Esophagus (tissue), 2 donors: ENCODE measurements around the gene EGFL6. TPM values are rescaled to one million over a fixed set of nuclear protein-coding genes. Genes with fewer than 3 reads are reported as not detected.

ENCODE experiments used
- H3K27ac ChIP-seq, 2 donors: one replicate each; pipeline ENCODE4 v1.5.1; 2013; ENCODE audit warnings: low read depth in 2 of 2, mild to moderate bottlenecking in 2 of 2, inconsistent platforms in 1 of 2, low read length in 1 of 2, moderate library complexity in 1 of 2
- H3K27me3 ChIP-seq, 2 donors: one replicate each; pipeline ENCODE4 v1.6.1; 2013; ENCODE audit warnings: low read length in 2 of 2, control low read depth in 1 of 2, mild to moderate bottlenecking in 1 of 2; ENCODE audit not compliant: insufficient read depth in 2 of 2, control insufficient read depth in 1 of 2
- H3K36me3 ChIP-seq, 2 donors: one replicate each; pipeline ENCODE4 v1.6.1; 2013; ENCODE audit warnings: low read length in 1 of 2; ENCODE audit not compliant: control insufficient read depth in 2 of 2, insufficient read depth in 2 of 2
- H3K4me1 ChIP-seq, 2 donors: one replicate each; pipeline ENCODE4 v1.6.1; 2013; ENCODE audit warnings: low read length in 1 of 2; ENCODE audit not compliant: control insufficient read depth in 2 of 2, insufficient read depth in 2 of 2
- H3K4me3 ChIP-seq, 2 donors: one replicate each; pipeline ENCODE4 v1.5.1; 2013; ENCODE audit warnings: low read length in 2 of 2, mild to moderate bottlenecking in 2 of 2, low read depth in 1 of 2, moderate library complexity in 1 of 2
- H3K9me3 ChIP-seq, 2 donors: one replicate each; pipeline ENCODE4 v1.6.1; 2013; ENCODE audit warnings: mild to moderate bottlenecking in 2 of 2, low read depth in 1 of 2, low read length in 1 of 2, moderate library complexity in 1 of 2; ENCODE audit not compliant: control insufficient read depth in 2 of 2, insufficient read depth in 1 of 2
- WGBS, 2 donors: extraction: QIAGEN DNeasy Blood & Tissue Kit; methylation state at CpG; one replicate each; pipeline ENCODE4 v1.1.7; 2013; 5-methylcytosine and 5-hydroxymethylcytosine counted together
- polyA plus RNA-seq, 2 donors: library from polyadenylated mRNA; stranded (reverse); fragments of 200-250 nt; gene quantifications; one replicate each; pipeline ENCODE4 v1.2.3, GENCODE V29; 2013
- donor health status: healthy with polysubstance abuse.
- donor health status: Bipolar disorder and iron deficiency.

The EGFL6 gene
- polyA plus RNA-seq, 2 donors = 3.0 to 3.1 TPM

DNA sequence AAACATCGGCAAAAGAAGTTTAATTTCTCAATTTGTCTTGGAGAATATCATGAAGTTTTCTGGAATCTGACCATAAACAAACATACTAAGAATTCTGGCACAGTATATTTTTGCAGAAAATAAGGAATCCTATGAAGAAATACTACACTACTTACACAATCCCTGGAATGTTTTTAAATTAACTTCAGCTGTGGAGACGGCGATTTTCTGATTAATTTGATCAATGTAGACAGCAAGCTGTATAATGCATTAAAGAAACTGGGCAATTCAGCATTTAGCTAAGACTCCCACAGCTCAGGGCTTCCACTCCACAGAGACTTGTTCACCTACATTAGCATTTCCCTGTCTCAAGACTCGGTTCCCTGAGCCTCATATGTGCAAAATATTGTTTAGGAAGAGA lies 12.2 kb downstream of the EGFL6 start:
- no peak overlapping the region for H3K27ac ChIP-seq
- H3K4me3 ChIP-seq = no peak overlapping the region
- H3K36me3 ChIP-seq = no peaks in the 10 kb centered on the region
- peaks cover 0 to 10% of the 10 kb centered on the region in 2 donors for H3K27me3 ChIP-seq
- no peaks in the 10 kb centered on the region for H3K4me1 ChIP-seq
- no peaks in the 10 kb centered on the region for H3K9me3 ChIP-seq
- WGBS, 2 donors = 64% methylated on average over 4 of the region's 4 CpGs

DNA sequence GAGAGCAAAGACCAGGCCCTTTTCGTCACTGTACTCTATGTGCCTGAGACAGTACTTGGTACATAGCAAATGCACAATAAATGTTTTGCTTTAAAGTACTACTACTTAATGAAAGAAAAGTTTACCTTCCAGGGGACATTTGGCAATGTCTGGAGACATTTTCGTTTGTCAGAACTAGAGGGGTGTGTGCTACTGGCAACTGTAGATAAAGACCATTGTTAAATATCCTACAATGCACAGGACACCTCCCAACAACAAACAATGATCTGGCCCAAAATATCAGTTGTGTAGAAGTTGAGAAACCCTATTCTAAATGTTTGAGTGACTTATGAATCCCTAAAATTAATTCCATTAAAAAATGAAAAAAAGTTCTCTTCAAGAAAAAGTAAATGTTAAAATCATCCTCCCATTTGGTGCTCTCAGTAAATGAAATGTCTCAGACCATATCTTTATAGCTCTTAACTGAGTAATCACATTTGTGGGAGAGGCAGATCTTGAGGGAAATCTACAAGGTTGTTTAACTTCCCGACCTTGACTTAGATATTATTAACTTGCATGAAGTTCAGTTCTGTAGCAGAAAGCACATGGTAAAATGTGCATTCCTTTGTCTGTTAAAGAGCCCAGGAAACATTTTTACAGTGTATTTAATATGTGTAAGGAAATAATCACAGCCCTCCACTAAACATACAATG lies 18.5 kb downstream of the EGFL6 start:
- 51 to 67% methylated on average over 3 of the region's 3 CpGs for WGBS, 2 donors
- Histone ChIP-seq H3K36me3 (no peaks in the 10 kb centered on the region), H3K4me1 (no peaks in the 10 kb centered on the region), H3K9me3 (no peaks in the 10 kb centered on the region), H3K27me3 (peaks cover 0 to 2% of the 10 kb centered on the region in 2 donors), H3K27ac (no peak overlapping the region), H3K4me3 (no peak overlapping the region)

DNA sequence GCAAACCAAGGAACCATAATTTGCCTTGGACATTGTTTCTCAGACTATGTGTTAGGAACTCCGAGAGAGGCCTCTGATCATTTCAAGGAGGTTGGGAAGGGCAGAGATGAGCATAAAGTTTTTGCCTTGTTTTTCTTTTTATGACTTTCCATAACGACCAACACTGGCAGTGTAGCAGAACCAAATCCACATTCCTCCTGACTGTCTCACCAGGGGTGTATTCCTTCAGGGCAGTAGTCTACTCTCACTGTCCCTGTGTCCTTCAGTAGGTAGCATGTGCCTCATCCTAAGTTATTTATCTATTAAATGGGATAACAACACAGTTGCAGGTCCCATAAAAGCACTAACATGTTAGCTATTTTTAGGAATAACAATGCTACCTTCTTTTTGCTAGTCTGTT lies 20.8 kb downstream of the EGFL6 start:
- no peak overlapping the region for H3K4me3 ChIP-seq
- H3K27me3 ChIP-seq = peaks cover 0 to 11% of the 10 kb centered on the region in 2 donors
- H3K36me3 ChIP-seq = no peaks in the 10 kb centered on the region
- H3K9me3 ChIP-seq = no peaks in the 10 kb centered on the region
- no peaks in the 10 kb centered on the region for H3K4me1 ChIP-seq
- 51 to 57% methylated on average over 2 of the region's 2 CpGs for WGBS, 2 donors
- H3K27ac ChIP-seq = no peak overlapping the region

DNA sequence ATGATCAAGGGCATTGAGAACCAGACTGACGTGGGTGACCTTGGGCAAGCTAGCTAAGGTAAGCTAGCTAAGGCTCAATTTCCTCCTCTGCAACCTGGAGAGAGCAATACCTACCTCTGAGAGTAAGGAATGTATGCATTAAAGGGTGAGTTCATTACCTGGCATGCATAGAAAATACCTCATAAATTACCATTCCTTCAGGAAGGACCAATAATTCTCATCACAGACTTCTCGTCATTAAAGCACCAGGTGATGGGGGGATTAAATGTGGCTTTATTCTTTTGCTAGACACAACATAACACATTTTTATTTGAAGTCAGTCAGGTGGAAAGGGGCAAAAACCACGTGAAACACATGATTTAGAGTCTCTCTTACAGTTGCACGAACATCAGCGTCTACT lies 21.5 kb downstream of the EGFL6 start:
- Histone ChIP-seq H3K4me3 (no peak overlapping the region), H3K4me1 (no peaks in the 10 kb centered on the region), H3K27ac (no peak overlapping the region), H3K27me3 (peaks cover 0 to 11% of the 10 kb centered on the region in 2 donors), H3K9me3 (no peaks in the 10 kb centered on the region), H3K36me3 (no peaks in the 10 kb centered on the region)
- WGBS, 2 donors = 40 to 69% methylated on average over 5 of the region's 5 CpGs

DNA sequence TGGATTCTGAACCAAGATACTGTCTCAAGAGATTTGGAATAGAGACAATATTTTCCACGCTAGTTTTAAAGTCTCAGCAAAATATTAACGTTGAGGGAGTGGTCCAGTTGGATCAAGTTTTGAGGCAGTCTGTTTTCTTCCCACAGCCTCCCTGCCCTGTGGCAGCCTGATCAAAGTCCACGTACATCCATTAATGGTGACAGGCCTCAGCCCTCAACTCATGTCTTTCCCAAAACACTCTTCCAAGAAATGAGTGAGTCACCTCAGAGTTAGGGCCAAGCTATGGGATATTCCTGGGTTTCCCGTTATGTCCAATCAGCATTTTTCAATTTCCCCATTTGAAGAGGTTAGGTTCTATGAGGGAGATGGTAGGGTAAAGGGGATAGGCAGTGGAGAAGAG lies 28.5 kb downstream of the EGFL6 start:
- H3K27ac ChIP-seq = no peak overlapping the region
- 28 to 52% methylated on average over 4 of the region's 4 CpGs for WGBS, 2 donors
- H3K4me3 ChIP-seq = no peak overlapping the region
- peaks cover 0 to 8% of the 10 kb centered on the region in 2 donors for H3K27me3 ChIP-seq
- no peaks in the 10 kb centered on the region for H3K9me3 ChIP-seq
- peaks cover 0 to 3% of the 10 kb centered on the region in 2 donors for H3K4me1 ChIP-seq
- no peaks in the 10 kb centered on the region for H3K36me3 ChIP-seq

DNA sequence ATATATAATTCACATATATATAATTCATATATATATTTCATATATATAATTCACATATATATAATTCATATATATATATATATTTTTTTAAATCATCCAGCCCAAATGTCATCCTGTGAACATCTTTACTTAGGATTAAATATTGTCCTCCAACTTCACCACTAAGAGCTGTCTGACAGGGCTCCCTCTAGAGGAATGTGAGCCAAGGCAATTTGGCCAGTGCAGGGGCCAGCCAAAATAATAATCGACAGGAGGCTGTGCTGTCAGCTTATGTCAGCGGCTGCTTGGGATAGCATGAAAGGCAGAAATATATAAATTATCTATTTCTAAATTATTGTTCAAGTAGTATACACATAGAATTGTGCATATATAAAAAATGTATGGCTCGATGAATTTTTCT lies 29.5 kb downstream of the EGFL6 start:
- Histone ChIP-seq H3K4me3 (no peak overlapping the region), H3K36me3 (no peaks in the 10 kb centered on the region), H3K27ac (no peak overlapping the region), H3K9me3 (no peaks in the 10 kb centered on the region), H3K27me3 (peaks cover 0 to 2% of the 10 kb centered on the region in 2 donors), H3K4me1 (peaks cover 0 to 3% of the 10 kb centered on the region in 2 donors)
- WGBS, 2 donors = 74 to 83% methylated on average over 3 of the region's 3 CpGs

DNA sequence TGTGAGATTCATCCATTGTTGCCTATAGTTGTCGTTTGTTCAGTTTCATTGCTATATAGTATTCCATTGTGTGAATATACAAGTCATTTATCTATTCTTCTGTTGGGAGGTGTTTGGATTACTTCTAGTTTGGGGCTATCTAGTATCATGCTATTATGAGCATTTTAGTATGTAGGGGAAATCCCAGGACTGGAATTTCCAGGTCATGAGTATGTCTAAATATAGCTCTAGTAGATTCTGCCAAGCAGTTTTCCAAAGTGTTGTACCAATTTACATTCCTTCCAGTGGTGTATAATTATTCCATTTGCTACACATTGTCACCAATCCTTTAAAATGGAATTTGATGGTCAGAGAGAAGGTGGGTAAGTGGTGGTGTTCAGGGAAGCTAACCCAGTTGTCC lies 30.1 kb downstream of the EGFL6 start:
- no peaks in the 10 kb centered on the region for H3K36me3 ChIP-seq
- WGBS, 2 donors = 77 to 79% methylated on average over 1 of the region's 1 CpG
- no peak overlapping the region for H3K4me3 ChIP-seq
- no peak overlapping the region for H3K27ac ChIP-seq
- peaks cover 0 to 3% of the 10 kb centered on the region in 2 donors for H3K4me1 ChIP-seq
- H3K27me3 ChIP-seq = peaks cover 0 to 2% of the 10 kb centered on the region in 2 donors
- H3K9me3 ChIP-seq = no peaks in the 10 kb centered on the region

DNA sequence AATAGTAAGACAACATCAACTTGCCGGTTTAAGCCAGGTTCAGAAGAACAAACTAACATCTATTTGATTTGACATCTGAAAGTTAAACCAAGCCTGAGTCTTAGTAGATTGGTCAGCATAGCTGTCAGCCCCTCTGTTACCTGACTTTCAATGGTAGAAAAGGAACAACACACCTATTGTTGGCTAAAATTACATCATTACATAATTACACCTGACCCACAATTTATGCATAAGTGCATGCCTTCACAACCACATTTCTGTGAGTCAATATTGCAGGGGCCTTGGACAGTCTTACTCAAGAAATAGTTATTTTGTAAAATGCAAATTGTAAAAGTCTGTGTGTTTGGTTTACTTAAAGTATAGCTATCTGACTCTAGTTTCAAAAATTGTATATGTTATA lies 36.2 kb downstream of the EGFL6 start:
- WGBS, 2 donors = 75 to 100% methylated on average over 1 of the region's 1 CpG
- Histone ChIP-seq H3K27me3 (peaks cover 0 to 2% of the 10 kb centered on the region in 2 donors), H3K27ac (no peak overlapping the region), H3K4me3 (no peak overlapping the region), H3K36me3 (no peaks in the 10 kb centered on the region), H3K9me3 (no peaks in the 10 kb centered on the region), H3K4me1 (no peaks in the 10 kb centered on the region)

DNA sequence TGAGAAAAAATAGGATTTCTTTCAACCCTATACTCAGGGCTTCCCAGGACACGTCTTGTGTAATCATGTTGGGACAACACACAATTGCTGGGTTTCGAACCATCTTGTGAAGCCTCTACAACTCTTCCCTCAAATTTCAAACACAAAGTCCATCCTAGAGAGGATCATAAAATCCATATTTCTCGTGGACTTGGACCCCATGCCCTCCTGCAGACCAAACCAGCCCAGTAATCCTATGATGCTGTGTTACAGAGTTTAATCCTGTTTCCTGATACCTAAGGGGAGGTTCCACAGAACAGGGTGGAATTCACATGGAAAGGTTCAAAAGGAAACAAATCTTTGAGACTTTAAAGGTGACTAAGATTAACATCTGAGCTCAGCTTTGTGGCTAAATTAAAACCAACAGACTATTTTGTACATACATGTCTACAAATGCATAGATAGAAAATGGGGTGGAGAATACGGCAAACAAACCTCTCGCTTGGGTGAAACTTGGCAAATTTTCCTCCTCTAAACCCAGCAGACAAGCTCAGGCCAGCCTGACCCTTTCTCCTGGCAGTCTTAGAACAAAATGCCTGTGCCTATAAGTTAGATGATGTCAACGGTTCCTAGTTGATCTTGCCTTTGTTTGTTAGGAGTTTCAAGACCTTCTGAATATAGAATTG lies 38.1 kb downstream of the EGFL6 start:
- H3K27ac ChIP-seq = peak overlapping the region; percentile 48 to 78
- H3K4me1 ChIP-seq = no peaks in the 10 kb centered on the region
- WGBS, 2 donors = 40 to 46% methylated on average over 6 of the region's 6 CpGs
- no peaks in the 10 kb centered on the region for H3K36me3 ChIP-seq
- no peaks in the 10 kb centered on the region for H3K9me3 ChIP-seq
- H3K27me3 ChIP-seq = peaks cover 0 to 2% of the 10 kb centered on the region in 2 donors
- H3K4me3 ChIP-seq = no peak overlapping the region

DNA sequence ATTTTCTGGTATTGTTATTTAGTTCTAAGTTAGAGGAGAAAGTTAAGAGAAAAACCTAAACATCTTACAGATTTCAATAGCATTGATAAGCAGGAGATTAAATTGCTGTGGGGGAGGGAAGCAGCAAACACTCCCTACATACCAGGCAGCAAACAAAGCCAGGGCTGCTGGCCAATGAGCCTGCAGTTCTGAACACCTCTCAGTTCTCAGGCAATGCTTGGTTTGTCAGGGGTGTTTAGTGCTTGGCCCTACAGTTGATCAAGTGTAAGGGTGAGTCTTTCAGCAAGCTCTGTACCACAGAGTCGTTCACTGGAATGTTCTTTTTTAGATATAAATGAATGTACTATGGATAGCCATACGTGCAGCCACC lies 38.6 kb downstream of the EGFL6 start:
- no peaks in the 10 kb centered on the region for H3K9me3 ChIP-seq
- H3K4me1 ChIP-seq = no peaks in the 10 kb centered on the region
- 33 to 44% methylated on average over 2 of the region's 2 CpGs for WGBS, 2 donors
- peak overlapping the region in 1 of 2 donors; percentile 16 for H3K4me3 ChIP-seq
- peaks cover 0 to 2% of the 10 kb centered on the region in 2 donors for H3K27me3 ChIP-seq
- peak overlapping the region in 1 of 2 donors; percentile 78 for H3K27ac ChIP-seq
- H3K36me3 ChIP-seq = no peaks in the 10 kb centered on the region
